NB4 (cell line): ENCODE data around the gene TFF2.

Experiments used
- POLR2A ChIP-seq: IDR thresholded peaks from 2 replicates; pipeline ENCODE4 v1.6.1; 2011; ENCODE audit warnings: mild to moderate bottlenecking; ENCODE audit not compliant: insufficient read length; ENCODE audit errors: extremely low read depth
- TF ChIP-seq, protein P1 (sequence below): IDR thresholded peaks from one replicate; pipeline ENCODE4 v1.5.1; 2012; ENCODE audit warnings: low read depth, low read length

DNA sequence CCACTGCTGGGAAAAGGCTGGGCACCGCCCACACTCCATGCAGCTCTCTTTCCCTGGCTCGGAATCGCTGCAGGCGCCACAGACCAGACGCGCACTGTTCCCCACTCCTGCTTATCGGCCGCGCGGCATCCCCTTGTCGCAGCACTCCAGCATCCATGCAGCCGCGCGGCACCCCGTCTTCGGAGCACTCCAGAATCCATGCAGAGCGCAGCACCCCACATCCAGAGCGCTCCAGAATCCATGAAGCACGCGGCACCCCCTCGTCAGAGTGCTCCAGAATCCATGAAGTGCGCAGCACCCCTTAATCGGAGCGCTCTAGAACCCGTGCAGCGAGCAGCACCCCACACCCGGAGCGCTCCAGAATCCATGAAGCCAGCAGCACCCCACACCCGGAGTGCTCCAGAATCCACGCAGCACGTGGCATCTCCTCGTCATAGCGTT, 45.1 kb downstream of the TFF2 start:
- TF ChIP-seq, protein P1, sequence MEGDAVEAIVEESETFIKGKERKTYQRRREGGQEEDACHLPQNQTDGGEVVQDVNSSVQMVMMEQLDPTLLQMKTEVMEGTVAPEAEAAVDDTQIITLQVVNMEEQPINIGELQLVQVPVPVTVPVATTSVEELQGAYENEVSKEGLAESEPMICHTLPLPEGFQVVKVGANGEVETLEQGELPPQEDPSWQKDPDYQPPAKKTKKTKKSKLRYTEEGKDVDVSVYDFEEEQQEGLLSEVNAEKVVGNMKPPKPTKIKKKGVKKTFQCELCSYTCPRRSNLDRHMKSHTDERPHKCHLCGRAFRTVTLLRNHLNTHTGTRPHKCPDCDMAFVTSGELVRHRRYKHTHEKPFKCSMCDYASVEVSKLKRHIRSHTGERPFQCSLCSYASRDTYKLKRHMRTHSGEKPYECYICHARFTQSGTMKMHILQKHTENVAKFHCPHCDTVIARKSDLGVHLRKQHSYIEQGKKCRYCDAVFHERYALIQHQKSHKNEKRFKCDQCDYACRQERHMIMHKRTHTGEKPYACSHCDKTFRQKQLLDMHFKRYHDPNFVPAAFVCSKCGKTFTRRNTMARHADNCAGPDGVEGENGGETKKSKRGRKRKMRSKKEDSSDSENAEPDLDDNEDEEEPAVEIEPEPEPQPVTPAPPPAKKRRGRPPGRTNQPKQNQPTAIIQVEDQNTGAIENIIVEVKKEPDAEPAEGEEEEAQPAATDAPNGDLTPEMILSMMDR: no peak
- no peak for TF ChIP-seq POLR2A
